Fibroblast of pulmonary artery (primary cell): ENCODE measurements around the gene SLC6A15.

Experiments used
- DNase-seq: peaks from one replicate; pipeline ENCODE4 v3.0.0-alpha.2; 2010; ENCODE audit warnings: low read depth
- H3K4me3 ChIP-seq: replicated peaks from 2 replicates; pipeline ENCODE4 v1.5.1; 2011; ENCODE audit warnings: low read depth, mild to moderate bottlenecking, control low read depth, low read length, moderate library complexity
- TF ChIP-seq, protein P1 (sequence below): IDR thresholded peaks from 2 replicates; pipeline ENCODE4 v1.5.1; 2011; ENCODE audit warnings: mild to moderate bottlenecking, control low read depth, low read length, inconsistent platforms; ENCODE audit errors: missing control alignments

The SLC6A15 gene

DNA sequence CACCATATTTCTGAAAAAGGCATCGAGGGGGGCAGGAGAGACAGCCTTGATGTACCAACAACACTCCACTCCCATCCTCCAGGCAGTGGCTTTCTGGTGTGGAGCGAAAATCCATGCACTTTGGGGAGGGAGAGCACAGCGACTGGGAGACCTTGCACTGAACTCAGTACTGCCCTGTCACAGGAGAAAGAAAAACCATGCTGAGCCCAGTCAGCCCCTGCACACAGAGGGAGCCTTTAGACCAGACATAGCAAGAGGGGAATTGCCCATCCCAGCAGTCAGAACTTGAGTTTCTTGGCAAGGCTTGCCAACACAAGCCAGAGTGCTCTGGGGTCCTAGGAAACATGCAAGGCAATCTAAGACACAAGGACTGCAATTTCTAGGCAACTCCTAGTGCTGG, 24.8 kb upstream of the SLC6A15 start:
- no peak for DNase-seq
- H3K4me3 ChIP-seq, result no peak overlapping the region
- TF ChIP-seq, protein P1, sequence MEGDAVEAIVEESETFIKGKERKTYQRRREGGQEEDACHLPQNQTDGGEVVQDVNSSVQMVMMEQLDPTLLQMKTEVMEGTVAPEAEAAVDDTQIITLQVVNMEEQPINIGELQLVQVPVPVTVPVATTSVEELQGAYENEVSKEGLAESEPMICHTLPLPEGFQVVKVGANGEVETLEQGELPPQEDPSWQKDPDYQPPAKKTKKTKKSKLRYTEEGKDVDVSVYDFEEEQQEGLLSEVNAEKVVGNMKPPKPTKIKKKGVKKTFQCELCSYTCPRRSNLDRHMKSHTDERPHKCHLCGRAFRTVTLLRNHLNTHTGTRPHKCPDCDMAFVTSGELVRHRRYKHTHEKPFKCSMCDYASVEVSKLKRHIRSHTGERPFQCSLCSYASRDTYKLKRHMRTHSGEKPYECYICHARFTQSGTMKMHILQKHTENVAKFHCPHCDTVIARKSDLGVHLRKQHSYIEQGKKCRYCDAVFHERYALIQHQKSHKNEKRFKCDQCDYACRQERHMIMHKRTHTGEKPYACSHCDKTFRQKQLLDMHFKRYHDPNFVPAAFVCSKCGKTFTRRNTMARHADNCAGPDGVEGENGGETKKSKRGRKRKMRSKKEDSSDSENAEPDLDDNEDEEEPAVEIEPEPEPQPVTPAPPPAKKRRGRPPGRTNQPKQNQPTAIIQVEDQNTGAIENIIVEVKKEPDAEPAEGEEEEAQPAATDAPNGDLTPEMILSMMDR, result no peak

DNA sequence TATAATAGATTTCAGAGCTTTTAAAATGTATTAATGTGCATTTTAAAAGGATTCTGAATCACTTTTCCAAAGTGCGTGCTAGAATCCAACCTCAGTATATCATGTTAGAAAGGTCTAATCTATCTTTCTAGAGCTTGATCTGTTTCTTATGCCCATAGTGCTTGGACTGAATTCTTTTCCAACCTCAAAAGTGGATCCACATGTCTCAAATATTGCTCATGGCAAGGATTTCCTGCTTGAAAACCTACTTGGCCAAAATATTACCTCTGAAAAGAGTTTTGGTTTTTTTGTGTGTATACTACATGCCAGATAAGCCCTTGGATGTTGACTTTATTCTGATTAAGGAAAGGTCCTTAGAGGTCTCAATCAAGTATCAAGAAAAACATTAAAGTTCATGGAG, 16.9 kb upstream of the SLC6A15 start:
- H3K4me3 ChIP-seq, result no peak overlapping the region
- no peak for DNase-seq
- TF ChIP-seq, protein P1, result no peak

- no peak overlapping the region for H3K4me3 ChIP-seq
- DNase-seq, result peak; percentile 68
- TF ChIP-seq, protein P1, result no peak
These were observed 12.4 kb upstream of the SLC6A15 start for GRCh38 chr12:84924981-84925380.

DNA sequence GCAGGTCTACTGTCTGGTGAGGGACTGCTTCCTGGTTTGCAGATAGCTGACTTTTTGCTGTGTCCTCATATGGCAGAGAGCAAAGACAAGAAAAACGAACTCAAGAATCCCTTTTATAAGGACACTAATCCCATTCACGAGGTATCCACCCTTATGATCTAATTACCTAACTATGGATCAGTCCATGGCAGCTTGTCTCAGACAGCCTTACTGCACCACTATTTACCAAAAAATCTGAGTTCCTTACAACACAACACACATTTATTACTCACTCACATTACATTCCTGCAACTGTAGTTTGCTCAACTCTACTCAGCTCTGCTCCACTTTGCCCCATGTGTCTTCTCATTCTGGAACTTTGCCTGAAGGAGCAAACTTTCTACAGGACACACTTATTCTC, 10.1 kb upstream of the SLC6A15 start:
- H3K4me3 ChIP-seq, result no peak overlapping the region
- TF ChIP-seq, protein P1, result no peak
- DNase-seq, result peak; percentile 36

- no peak overlapping the region for H3K4me3 ChIP-seq
- peak; percentile 35 for DNase-seq
- TF ChIP-seq, protein P1, result no peak
These were observed 7.7 kb upstream of the SLC6A15 start for GRCh38 chr12:84920331-84920730.

- DNase-seq, result peak; percentile 3
- TF ChIP-seq, protein P1, result no peak
- H3K4me3 ChIP-seq, result no peak overlapping the region
These were observed 6.7 kb upstream of the SLC6A15 start for GRCh38 chr12:84919271-84919670.

DNA sequence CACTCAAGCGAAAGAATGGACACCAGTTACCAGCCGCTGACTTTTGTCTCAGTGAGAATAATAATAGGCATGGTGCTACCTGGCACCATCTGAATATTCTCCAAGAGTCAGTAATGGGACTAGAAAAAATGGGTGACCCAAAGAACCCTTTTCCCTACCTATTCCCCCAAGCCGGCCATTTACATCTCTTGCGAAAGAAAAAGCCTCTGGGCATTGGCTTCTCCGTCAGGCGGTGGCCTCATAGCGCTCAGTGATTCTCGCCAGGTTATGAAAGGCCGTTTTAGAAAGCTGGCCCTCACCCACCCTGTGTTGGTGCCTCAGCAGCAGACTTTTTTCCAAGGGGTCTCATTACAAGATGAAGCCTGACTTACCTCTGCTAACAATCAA, 523 bp upstream of the SLC6A15 start:
- H3K4me3 ChIP-seq, result peak overlapping the region; percentile 74
- TF ChIP-seq, protein P1, result no peak
- peak; percentile 39 for DNase-seq
